Glomerular visceral epithelial cell (primary cell): ENCODE results near the gene TRPM4.
"Not testable (repeated sequence)": the region's sequence is repeated elsewhere in the genome, so short reads cannot be mapped to it uniquely, and the experiment has no call there.

ENCODE experiments used
- DNase-seq: peaks from one replicate; pipeline ENCODE4 v3.0.0-alpha.2; 2016; ENCODE audit errors: extremely low spot score

TRPM4 gene

DNA sequence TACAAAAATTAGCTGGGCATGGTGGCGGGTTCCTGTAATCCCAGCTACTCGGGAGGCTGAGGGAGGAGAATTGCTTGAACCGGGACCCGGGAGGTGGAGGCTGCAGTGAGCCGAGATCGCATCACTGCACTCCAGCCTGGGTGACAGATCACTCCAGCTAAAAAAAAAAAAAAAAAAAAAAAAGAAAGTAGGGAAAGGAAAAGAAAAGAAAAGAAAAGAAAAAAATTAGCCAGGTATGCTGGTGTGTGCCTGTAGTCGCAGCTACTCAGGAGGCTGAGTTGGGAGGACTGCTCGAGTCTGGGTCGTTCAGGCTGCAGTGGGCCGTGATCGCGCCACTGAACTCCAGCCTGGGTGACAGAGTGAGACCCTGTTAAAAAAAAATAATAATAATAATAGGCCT lies 30.4 kb upstream of the TRPM4 start:
- DNase-seq, result not testable (repeated sequence)

DNA sequence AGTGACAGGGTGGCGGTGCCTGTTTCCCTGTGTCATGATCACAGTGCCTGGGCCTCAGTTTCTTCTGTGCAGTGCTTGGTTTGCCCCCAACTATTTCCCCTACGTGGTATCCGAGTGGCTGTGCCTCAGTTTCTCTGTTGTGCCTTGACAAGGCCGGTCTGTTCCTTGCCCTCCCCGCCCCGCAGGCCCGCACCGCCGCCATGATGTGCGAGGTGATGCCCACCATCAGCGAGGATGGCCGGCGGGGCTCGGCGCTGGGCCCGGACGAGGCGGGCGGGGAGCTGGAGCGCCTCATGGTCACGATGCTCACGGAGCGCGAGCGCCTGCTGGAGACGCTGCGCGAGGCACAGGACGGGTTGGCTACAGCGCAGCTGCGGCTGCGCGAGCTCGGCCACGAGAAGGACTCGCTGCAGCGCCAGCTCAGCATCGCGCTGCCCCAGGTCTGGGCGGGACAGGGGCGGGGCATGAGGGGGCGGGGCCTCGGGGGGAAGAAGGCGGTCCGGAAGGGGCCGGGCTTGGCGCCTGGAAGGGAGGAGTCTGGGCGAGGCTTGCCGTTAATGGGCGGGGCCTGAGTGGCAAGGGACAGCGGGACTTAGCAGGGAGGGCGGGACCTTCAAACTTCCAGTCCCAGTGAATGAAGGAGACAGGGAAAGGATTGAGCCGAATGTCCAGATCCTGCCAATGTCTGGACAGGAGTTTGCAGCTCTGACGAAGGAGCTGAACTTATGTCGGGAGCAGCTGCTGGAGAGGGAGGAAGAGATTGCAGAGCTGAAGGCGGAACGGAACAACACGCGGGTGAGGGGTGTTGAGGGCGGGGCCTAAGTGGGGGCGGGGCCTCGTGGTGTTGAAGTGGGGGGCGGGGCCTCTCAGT lies 29.7 kb upstream of the TRPM4 start:
- peak; percentile 99 for DNase-seq

DNA sequence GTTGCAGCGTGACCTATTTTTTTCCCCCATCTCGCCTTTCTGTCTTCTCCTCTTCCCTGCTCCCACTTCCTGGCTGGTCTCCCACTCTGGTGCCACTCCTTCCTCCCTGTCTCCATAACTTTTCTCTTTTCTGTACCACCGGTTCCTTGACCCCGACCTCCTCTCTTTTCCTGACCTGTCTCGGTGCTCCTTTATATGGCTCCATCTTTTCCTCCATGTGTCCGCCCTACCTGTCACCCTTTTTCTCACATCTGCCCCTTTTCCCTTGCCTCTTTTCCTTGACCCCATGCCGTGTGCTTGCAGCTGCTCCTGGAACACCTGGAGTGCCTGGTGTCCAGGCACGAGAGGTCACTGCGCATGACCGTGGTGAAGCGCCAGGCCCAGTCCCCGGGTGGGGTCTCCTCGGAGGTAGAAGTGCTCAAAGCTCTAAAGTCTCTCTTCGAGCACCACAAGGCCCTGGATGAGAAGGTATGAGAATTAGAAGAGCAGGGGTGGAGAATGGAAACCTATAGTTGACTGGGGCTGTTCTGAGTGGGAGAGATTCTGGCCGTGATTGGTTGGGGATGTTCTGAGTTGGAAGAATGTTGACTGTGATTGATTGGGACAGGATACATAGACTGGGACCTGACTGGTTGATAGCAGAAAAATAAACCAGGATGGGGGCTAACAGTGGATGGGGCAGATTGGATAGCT lies 28.9 kb upstream of the TRPM4 start:
- no peak for DNase-seq

DNA sequence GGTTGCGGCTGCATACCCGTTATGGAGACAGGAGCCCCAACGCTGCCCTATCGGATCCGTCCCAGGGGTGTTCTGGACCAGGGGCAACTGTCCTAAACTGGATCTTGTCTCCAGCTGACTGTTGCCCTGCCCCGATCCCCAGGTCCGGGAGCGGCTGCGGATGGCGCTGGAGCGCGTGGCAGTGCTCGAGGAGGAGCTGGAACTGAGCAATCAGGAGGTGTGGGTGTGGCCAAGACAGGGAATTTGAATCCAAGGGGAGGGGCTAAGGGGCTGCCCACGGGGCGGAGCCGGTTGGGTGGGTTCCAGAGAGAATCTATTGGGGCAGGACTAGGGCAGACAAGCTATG lies 28.4 kb upstream of the TRPM4 start:
- DNase-seq, result no peak

DNA sequence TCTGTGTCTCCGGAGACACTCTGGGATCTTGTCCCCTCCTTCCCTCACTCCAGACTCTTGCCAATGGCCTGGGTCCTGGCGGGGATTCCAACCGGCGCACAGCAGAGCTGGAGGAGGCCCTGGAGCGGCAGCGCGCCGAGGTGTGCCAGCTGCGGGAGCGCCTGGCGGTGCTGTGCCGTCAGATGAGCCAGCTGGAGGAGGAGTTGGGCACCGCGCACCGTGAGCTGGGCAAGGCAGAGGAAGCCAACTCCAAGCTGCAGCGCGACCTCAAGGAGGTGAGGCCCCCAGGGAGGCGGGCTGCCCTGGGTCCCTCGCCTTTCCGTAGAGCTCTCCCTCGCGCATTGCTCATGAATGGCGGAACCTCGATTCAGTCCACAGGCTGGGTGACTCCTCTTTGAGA lies 27.3 kb upstream of the TRPM4 start:
- DNase-seq, result no peak

DNA sequence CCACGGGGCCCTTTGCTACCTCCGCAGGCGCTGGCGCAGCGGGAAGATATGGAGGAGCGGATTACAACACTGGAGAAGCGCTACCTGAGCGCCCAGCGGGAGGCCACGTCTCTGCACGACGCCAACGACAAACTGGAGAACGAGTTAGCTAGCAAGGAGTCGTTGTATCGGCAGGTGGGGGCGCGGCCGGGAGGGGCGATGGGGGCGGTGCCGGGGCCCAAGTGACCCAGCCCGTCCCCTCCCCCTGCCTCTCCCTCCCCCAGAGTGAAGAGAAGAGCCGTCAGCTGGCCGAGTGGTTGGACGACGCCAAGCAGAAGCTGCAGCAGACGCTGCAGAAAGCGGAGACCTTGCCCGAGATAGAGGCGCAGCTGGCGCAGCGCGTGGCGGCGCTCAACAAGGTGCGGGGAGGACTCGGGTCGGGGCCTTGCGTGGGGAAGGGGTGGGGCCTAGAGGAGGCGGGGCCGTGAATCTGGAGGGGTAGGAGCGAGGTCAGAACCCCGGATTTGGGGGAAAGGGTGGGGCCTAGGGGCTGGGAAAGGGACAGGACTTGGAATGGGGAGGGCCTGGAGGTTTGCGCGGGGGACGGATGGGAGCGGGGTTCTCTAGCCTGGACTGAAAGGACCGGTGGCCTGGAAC lies 24.5 kb upstream of the TRPM4 start:
- no peak for DNase-seq

DNA sequence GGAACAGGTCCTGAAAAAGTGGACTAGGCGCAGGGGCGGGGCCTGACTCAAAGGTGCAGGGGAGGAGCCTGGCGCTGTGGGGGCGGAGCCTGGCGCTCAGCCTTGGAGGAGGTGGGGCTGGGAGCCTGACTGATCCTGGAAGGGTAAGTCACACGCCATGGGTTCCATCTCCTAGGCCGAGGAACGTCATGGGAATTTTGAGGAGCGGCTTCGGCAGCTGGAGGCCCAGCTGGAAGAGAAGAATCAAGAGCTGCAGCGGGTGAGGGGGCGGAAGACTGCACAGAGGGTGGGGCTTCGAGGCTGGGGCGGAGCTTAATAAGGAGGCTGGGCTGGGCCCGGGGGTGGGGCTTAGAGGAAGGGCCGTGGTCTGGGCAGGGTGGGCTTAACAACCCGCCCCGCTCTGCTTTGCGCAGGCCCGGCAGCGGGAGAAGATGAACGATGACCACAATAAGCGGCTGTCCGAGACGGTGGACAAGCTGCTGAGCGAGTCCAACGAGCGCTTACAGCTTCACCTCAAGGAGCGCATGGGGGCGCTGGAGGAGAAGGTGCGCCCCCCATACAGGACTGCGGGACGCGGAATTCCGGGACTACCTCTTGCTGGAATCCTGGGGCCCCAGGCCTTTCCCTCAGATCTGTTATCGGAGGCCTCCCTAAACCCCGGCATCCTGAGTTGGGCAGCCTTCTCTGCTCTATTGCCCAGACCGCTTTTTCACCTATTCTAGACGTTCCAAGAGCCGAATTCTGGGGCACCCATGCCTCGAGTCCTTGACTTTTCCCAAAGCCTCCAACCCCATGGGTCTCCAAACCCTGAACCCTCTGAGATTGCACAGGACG lies 23.8 kb upstream of the TRPM4 start:
- no peak for DNase-seq

DNA sequence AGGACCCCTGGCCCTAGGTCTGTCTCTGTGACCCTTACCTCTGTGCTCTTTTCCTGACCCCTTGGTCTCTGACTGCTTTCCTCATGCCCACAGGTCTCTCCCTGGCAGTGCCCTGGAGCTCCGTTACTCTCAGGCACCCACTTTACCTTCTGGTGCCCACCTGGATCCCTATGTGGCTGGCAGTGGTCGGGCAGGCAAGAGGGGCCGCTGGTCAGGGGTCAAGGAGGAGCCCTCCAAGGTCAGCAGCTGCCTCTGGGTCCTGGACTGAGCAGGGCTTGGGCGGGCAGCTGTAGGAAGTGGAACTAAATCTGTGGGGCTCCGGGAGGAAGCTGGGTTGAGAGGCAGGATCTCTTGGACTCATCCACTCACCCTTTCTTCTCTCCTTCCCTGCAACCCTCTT lies 21.9 kb upstream of the TRPM4 start:
- DNase-seq, result no peak

DNA sequence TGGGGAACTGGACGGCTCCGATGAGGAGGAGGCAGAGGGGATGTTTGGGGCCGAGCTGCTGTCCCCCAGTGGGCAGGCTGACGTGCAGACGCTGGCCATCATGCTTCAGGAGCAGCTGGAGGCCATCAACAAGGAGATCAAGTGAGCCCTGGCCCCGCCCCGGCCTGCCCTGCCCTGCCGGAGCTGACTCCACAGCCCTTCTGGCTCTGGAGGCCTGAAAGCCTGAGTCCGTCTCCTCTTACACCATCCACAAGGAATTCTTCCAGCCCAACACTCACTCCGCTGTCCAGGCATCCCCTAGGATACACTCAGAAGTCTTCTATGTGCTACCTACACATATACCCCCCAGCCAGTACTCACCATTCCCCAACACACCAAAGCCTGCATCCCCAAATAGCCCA lies 20.8 kb upstream of the TRPM4 start:
- no peak for DNase-seq

DNA sequence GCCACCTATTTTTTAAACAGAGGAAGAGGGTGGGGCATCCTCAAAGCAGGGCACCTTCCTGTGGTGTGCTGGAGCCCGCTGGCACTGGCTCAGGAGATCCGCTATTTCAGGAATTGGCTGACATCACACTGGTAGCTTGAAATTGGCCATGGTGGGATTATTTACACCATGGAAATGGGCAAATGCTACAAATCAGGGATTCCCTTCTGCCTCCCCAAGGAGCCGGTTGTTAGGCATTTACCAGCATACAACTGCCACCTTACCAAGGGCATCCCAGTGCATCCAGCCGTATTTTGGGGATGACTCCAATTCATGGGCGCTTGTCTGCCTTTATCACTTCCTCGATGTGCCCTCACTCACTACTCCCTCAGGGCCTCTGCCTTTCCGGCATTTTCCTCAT lies 16.6 kb upstream of the TRPM4 start:
- DNase-seq, result no peak

DNA sequence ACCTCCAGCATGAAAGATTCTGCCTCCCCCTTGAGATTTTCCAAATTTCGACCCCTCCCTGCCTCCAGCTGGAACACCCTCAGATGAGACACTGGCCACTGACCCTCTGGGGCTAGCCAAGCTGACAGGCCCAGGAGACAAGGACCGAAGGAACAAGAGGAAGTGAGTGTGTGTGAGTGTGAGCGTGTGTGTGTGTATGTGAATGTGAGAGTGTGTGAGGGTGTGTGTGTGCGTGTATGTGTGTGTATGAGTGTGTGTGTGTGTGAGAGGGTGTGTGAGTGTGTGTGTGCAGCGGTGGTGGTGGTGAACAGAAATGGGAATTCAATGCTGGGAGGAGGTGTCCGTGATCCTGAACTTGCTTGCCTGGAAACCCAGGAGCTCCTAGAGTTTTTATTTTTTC lies 16.2 kb upstream of the TRPM4 start:
- no peak for DNase-seq

DNA sequence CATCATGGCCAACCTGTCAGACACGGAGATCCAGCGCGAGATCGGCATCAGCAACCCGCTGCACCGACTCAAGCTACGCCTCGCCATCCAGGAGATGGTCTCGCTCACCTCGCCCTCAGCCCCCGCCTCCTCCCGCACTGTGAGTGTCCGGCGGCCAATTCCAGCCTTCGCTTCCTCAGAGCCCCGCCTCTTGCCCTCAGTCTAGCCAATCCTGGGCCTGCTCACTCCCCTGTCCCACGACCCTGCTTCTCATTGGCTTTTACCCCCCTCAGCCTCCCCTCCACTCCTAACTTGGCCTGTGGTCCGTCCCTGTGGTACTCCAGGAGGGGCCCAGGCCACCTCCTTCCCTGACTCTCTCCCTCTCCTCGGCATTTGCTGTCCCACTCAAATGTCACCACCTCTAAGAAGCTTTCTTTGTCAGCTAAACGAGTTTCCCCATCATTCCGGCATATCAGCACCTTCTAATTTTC lies 14.7 kb upstream of the TRPM4 start:
- DNase-seq, result peak; percentile 81

DNA sequence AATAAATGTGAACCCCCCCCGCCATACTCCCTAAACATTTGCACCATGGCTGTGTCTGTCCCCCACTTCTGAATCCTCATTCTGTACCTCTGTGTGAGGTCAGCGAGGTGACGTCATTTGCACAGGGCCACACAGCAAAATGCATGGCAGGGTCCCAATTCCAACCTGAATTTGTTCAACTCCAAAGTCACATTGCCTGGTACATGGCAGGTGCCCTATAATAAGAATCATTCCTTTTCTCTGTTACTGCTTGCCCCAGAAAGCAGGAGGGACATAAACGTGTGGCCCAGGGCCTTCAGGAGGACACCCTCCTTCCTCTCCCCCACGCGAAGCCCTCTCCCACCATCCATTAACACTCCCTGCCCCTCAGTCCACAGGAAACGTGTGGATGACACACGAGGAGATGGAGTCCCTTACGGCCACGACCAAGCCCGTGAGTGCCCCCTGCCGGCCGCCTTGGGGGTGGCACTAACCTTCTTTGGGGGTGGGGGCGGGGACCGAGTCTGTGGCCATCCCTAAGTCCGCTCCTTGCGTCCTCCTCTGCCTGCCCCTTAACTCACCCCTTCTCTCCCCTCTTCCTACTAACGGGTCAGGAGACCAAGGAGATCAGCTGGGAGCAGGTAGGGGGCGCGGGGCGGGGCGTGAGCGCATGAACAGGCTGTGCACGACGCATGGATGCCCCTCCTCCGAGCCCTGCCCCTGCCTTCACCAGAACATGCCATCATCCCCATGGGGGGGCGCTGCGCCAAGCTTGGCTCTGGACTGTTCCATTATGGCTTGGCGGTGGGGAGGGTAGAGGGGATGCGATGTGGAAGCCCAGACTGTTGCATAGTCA lies 11.8 kb upstream of the TRPM4 start:
- DNase-seq, result peak; percentile 66

DNA sequence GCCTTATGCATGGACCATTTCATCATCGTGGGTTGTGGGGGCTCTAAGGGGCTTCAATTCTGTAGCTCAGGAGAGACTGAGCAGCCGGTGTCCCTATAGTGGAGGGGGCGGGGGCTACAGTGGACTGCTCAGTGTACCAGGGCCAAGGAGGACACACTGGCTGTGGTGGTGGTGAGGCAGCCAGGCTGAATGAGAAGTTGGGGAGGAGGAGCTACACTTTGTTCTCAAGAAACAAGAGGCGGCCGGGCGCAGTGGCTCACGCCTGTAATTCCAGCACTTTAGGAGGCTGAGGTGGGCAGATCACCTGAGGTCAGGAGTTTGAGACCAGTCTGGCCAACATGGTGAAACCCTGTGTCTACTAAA lies 11.2 kb upstream of the TRPM4 start:
- DNase-seq, result not testable (repeated sequence)

DNA sequence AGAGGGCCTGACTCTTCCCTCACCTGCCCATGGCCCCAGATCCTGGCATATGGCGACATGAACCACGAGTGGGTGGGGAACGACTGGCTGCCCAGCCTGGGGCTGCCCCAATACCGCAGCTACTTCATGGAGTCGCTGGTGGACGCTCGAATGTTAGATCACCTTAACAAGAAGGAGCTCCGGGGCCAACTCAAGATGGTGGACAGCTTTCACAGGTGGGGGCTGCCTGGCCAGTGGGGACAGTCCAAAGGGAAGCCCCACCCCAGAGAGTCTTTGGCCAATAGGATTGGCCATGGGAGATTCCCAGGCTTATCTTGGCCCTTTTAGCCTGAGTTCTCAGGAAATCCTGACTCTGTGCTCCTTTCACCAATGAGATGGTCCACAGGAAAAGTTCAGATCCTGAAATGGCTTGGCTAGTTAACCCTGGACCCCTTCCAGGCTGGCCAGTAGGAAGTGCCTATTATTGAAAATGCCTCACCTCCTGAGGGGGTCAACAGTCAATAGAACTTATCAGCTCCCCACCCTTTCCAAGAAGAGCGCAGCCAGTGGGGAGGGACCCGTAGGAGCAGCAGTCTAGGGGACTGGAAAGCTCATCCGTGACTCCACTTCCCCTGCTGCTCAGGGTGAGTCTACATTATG lies 9.4 kb upstream of the TRPM4 start:
- DNase-seq, result no peak

DNA sequence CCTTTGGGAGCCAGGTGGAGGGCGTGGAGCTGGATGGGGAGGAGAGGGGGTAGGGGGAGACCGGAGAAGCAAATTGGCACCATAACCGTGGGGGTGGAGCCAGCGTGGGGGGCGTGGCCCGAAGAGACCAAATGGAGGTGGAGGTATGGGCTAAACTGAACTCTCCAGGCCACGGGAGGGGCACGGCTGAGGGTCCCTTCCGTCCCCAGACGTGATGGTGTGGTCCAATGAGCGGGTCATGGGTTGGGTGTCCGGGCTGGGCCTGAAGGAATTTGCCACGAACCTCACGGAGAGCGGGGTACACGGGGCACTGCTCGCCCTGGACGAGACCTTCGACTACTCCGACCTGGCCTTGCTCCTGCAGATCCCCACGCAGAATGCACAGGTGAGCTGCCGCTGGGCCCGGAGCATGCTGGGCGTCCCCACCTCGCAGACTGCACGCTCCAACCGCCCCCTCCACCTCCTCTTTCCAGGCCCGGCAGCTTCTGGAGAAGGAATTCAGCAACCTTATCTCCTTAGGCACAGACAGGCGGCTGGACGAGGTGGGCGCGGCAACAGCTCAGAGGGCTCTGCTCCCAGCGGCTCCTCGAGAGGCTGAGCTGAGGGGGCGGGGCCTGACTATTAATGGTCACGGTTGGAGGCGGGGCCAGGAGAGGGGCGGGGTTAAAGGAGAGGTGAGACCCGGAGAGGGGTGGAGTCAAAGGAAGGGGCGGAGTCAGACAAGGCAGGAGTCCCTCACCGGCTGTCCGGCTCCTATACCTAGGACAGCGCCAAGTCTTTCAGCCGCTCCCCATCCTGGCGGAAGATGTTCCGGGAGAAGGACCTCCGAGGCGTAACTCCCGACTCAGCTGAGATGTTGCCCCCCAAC lies 8.6 kb upstream of the TRPM4 start:
- peak; percentile 98 for DNase-seq

DNA sequence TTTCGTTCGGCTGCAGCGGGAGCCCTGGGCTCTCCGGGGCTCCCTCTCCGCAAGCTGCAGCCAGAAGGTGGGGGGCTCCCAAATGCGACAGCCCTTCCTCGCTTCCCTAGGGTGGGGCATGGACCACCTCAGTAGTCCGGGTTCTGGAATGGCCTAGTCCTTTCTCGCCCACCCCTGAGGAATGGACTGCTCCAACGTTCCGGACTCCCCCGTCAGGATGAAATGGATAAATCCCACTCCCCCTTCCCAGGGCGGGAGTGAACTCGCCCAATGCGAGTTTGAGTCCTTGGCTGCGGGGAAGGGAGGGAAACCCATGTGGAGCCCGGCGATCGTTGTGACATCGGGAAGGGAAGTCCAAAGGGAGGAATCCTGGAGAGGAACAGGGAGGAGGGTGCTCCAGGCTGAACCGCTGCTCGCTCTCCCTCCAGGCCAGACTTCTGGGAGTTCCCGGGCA lies 7.9 kb upstream of the TRPM4 start:
- DNase-seq, result peak; percentile 77

DNA sequence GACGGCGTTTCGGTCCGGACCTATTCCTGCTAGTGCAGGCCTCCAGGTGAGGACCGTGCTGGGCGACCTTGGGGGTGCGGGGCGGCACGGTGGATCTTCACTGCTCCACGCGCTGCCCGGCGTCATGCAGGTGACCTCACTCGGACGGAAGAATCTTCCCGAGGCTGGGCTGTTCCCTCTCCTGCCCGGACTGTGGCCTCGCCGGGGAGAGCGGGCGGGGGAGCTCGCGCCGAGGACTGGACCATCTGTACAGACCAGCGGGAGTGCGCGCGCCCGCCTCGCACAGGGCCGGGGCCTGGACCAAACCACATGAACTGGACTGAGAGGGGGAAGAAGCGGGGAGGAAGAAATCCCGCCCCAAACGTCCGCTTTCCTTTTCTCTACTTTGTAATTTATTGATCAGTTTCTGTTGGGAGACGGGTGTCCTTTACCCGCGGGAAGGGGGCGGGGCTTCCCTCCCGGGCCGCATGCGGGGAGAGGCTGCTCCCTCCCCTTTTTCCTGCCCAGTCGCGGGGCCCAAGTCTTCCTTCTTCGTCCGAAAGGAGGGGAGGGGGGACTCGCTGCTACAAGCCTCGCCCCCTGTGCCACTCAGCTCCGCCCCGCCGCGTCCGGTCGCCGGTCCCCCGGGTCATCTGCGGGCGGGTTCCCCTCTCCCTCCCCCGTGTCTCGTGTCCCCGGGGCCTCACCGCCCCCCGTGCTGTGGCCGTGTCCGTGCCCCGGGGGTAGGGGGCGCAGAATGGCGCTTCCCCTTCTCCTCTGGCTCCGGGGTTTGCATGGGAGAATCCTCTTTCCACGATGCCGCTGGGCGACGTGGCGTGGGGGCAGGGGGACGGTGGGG lies 7.3 kb upstream of the TRPM4 start:
- DNase-seq, result peak; percentile 77

DNA sequence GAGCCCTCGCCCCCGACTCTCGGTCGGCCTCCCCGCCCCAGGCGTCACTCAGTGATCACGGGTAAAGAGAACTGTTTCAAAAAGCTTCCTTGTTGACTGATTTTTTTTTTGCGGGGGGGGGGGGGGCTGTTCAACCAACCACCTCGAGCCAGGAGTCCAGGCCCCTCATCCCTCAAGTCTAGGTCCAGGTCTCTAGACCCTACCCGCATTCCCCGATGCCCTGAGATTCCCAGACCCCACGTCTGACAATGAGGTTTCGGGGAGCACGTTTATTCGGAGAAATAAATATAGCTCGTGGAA lies 6.7 kb upstream of the TRPM4 start:
- no peak for DNase-seq
